Mesenchymal stem cell (in vitro differentiated cells and primary cell): ENCODE results near the gene FHL1.
"Not testable (repeated sequence)": the region's sequence is repeated elsewhere in the genome, so short reads cannot be mapped to it uniquely, and the experiment has no call there.

Experiments used
- DNase-seq: peaks from one replicate; pipeline ENCODE4 v3.0.0-alpha.2; 2013
- H2AFZ ChIP-seq: one replicate; pipeline ENCODE4 v1.6.1; 2013; ENCODE audit warnings: low read depth, mild to moderate bottlenecking, control low read depth, inconsistent platforms, low read length, moderate library complexity
- H2AK5ac ChIP-seq: 2 replicates; pipeline ENCODE4 v1.6.1; 2013; ENCODE audit warnings: low read length, moderate library complexity, mild to moderate bottlenecking, inconsistent platforms; ENCODE audit not compliant: severe bottlenecking
- H2BK120ac ChIP-seq: one replicate; pipeline ENCODE4 v1.6.1; 2013; ENCODE audit warnings: low read depth, mild to moderate bottlenecking, inconsistent platforms, low read length, moderate library complexity
- H2BK12ac ChIP-seq, 2 experiments: one replicate each; pipeline ENCODE4 v1.6.1; 2013; ENCODE audit warnings: inconsistent platforms in 2 of 2, low read length in 2 of 2, mild to moderate bottlenecking in 2 of 2, moderate library complexity in 2 of 2, control low read depth in 1 of 2
- H2BK15ac ChIP-seq: one replicate; pipeline ENCODE4 v1.6.1; 2013; ENCODE audit warnings: mild to moderate bottlenecking, low read depth, inconsistent platforms; ENCODE audit not compliant: poor library complexity, severe bottlenecking
- H2BK5ac ChIP-seq: 2 replicates; pipeline ENCODE4 v1.6.1; 2013; ENCODE audit warnings: low read depth, mild to moderate bottlenecking, low read length, control low read depth, inconsistent platforms; ENCODE audit not compliant: poor library complexity, severe bottlenecking
- H3K14ac ChIP-seq, 2 experiments: one replicate each; pipeline ENCODE4 v1.6.1; 2013; ENCODE audit warnings: inconsistent platforms in 2 of 2, low read length in 2 of 2, control low read depth in 1 of 2, mild to moderate bottlenecking in 1 of 2, moderate library complexity in 1 of 2
- H3K18ac ChIP-seq, 2 experiments: one replicate each; pipeline ENCODE4 v1.6.1; 2013; ENCODE audit warnings: inconsistent platforms in 2 of 2, low read length in 2 of 2, control low read depth in 1 of 2, low read depth in 1 of 2, mild to moderate bottlenecking in 1 of 2
- H3K23ac ChIP-seq, 2 experiments: one replicate each; pipeline ENCODE4 v1.6.1; 2013; ENCODE audit warnings: inconsistent platforms in 2 of 2, low read length in 2 of 2, mild to moderate bottlenecking in 2 of 2, moderate library complexity in 2 of 2, control low read depth in 1 of 2
- H3K27ac ChIP-seq: 2 replicates; pipeline ENCODE4 v1.5.1; 2013; ENCODE audit warnings: mild to moderate bottlenecking, moderate library complexity, low read length, control low read depth, inconsistent platforms; ENCODE audit not compliant: poor library complexity, severe bottlenecking
- H3K27me3 ChIP-seq, 2 experiments: 2 replicates each; pipeline versions ENCODE4 v1.6.1 to v1.7.0; 2013; ENCODE audit warnings: low read length in 2 of 2, mild to moderate bottlenecking in 2 of 2, moderate library complexity in 2 of 2, control low read depth in 1 of 2, inconsistent platforms in 1 of 2; ENCODE audit not compliant: control insufficient read depth in 1 of 2, insufficient read depth in 1 of 2
- H3K36me3 ChIP-seq, 2 experiments: 2 replicates each; pipeline versions ENCODE4 v1.6.1 to v1.7.0; 2013; ENCODE audit warnings: low read length in 2 of 2, control low read depth in 1 of 2, inconsistent platforms in 1 of 2, low read depth in 1 of 2, mild to moderate bottlenecking in 1 of 2; ENCODE audit not compliant: insufficient read depth in 2 of 2, control insufficient read depth in 1 of 2
- H3K4ac ChIP-seq, 2 experiments: one replicate each; pipeline ENCODE4 v1.6.1; 2013; ENCODE audit warnings: inconsistent platforms in 2 of 2, low read length in 2 of 2, mild to moderate bottlenecking in 2 of 2, moderate library complexity in 2 of 2, control low read depth in 1 of 2, low read depth in 1 of 2
- H3K4me1 ChIP-seq: 2 replicates; pipeline ENCODE4 v1.6.1; 2013; ENCODE audit warnings: low read depth, low read length, control low read depth; ENCODE audit not compliant: control insufficient read depth, insufficient read depth
- H3K4me2 ChIP-seq: 2 replicates; pipeline ENCODE4 v1.6.1; 2013; ENCODE audit warnings: low read length, mild to moderate bottlenecking, inconsistent platforms; ENCODE audit not compliant: poor library complexity, severe bottlenecking
- H3K4me3 ChIP-seq, 2 experiments: 2 replicates each; pipeline versions ENCODE4 v1.5.1 to v1.7.0; 2013; ENCODE audit warnings: low read length in 2 of 2, mild to moderate bottlenecking in 2 of 2, control low read depth in 1 of 2, low read depth in 1 of 2; ENCODE audit not compliant: insufficient read depth in 1 of 2
- H3K79me1 ChIP-seq: replicated peaks from 2 replicates; pipeline ENCODE4 v1.6.1; 2013; ENCODE audit warnings: mild to moderate bottlenecking, control low read depth, low read length, inconsistent platforms; ENCODE audit not compliant: poor library complexity, severe bottlenecking
- H3K9ac ChIP-seq: 2 replicates; pipeline ENCODE4 v1.7.0; 2013; ENCODE audit warnings: mild to moderate bottlenecking, low read length, moderate library complexity
- H3K9me3 ChIP-seq: 2 replicates; pipeline ENCODE4 v1.7.0; 2013; ENCODE audit warnings: mild to moderate bottlenecking, low read length; ENCODE audit not compliant: control insufficient read depth
- H4K8ac ChIP-seq: one replicate; pipeline ENCODE4 v1.6.1; 2013; ENCODE audit warnings: inconsistent platforms, mild to moderate bottlenecking, low read length, moderate library complexity
- H4K91ac ChIP-seq: one replicate; pipeline ENCODE4 v1.6.1; 2013; ENCODE audit warnings: mild to moderate bottlenecking, low read length, inconsistent platforms
- WGBS: methylation state at CpG from one replicate; pipeline ENCODE4 v1.1.7; 2013; ENCODE audit warnings: mixed read lengths; 5-methylcytosine and 5-hydroxymethylcytosine counted together

FHL1 gene

DNA sequence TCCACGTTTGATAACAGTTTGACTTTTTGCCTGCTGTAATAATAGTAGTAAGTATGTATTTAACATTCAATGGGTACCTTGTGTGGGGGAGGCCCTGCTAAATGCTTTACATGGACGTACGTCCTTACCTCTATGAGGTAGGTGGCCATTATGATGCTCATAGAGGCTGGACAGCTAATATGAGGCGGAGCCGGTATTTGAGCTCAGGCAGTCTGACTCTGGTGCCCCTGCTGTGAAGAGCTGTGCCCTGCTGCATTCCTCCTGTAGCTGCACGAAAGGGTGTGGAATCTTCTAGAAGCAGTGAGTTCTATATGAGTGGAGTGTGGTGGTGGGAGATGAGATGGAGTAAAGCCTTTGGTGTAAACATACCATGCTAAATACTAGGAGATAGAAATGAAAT is 20.7 kb downstream of the FHL1 start:
- H3K27ac ChIP-seq = peak overlapping the region; percentile 14
- H2BK15ac ChIP-seq, H3K79me1 ChIP-seq, H3K23ac ChIP-seq, H3K27me3 ChIP-seq, H3K4ac ChIP-seq, DNase-seq, H2AFZ ChIP-seq, H3K36me3 ChIP-seq, H3K9ac ChIP-seq, H4K8ac ChIP-seq, H2BK5ac ChIP-seq, H3K14ac ChIP-seq, H3K9me3 ChIP-seq, H2AK5ac ChIP-seq, H3K18ac ChIP-seq, H3K4me3 ChIP-seq, H4K91ac ChIP-seq, H2BK120ac ChIP-seq, H3K4me1 ChIP-seq, H3K4me2 ChIP-seq, H2BK12ac ChIP-seq: not testable (repeated sequence)
- WGBS = 97% methylated on average over 5 of the region's 6 CpGs

DNA sequence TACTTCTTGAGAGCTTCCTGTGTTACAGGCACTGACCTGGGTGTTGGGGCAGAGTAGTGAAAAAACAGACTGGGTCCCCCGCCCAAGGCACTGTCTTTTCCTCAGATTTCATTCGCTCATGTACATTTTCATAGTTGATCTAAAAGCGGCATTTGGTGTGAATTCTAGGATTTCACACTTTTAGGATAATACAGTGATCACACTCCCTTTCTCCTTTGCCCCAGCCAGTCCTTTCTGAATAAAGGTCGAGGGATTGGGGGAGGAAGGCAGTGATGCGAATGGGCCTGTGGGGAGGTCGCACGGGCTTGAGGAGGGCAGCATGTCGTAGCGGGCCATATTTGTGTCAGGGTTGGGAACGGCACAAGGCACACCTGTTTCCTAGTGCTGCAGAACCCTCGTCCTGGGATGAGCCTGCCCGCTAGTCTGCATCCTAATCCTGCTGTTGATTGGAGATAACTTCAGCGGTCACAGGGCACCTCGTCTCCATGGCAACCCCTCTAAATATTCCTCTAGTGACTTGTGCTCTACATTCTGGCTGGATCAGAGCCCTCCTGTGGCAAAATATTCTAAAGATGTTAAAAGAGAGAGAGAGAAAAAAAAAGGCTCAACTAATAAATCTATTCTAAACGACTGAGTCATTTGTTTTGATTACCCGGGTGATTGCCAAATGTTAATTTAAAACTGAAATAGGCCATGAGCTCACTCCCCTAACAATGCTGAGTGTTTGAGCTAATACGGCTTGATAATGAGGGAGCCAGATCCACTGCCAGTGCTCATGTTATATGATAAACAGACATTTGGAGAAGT is 21.8 kb downstream of the FHL1 start:
- Histone ChIP-seq H2BK120ac (no peak overlapping the region), H3K18ac (peak overlapping the region in 1 of 2 experiments; percentile 64), H3K27ac (peak overlapping the region; percentile 94), H3K27me3 (peaks cover 0 to 6% of the 10 kb centered on the region in 2 experiments), H3K4me1 (peaks cover 5% of the 10 kb centered on the region), H3K4me2 (peak overlapping the region; percentile 37), H3K79me1 (no peaks in the 10 kb centered on the region), H2AFZ (no peak overlapping the region), H3K9me3 (no peaks in the 10 kb centered on the region), H3K9ac (peak overlapping the region; percentile 86), H3K4me3 (peak overlapping the region in 1 of 2 experiments; percentile 20), H2BK5ac (no peak overlapping the region), H3K23ac (no peak overlapping the region), H4K91ac (no peak overlapping the region), H2BK12ac (no peak overlapping the region), H3K4ac (no peak overlapping the region), H2AK5ac (peak overlapping the region; percentile 15), H2BK15ac (no peak overlapping the region), H4K8ac (no peak overlapping the region), H3K14ac (no peak overlapping the region), H3K36me3 (no peaks in the 10 kb centered on the region)
- WGBS = 3% methylated on average over 8 of the region's 17 CpGs
- peak; percentile 97 for DNase-seq

DNA sequence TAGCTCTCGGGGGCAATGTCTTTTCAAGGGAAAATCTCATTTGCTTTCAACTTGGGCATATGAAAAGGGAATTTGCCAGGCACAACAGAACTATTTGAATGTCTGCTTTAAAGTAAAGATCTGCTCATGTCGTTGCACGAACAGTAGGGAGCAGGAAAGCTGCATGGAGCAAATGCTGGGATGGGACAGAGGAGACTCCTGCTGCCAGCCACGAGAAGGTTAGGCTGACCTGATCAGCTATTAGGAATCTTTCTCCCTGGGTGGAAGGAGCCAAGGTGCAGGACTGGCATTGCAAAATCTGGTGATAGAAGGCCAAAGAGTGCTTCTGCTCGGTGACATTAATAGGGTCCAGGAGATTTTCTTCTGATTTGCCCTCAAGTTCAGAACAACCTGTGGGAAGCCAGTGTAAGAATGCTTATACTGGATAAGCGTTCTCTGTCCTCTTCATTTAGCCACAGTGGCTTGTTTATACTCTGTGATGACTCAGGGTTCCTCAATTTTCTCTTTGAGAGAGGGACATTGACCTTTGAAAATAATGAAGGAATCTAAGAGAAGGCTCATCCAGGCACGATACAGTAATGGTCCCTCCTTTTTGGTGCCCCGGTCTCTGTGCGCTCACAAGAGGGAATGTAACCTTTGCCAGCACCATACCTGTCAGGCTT is 22.9 kb downstream of the FHL1 start:
- 35% methylated on average over 5 of the region's 9 CpGs for WGBS
- H3K18ac ChIP-seq = peak overlapping the region; percentile 89 to 95
- peaks cover 0 to 4% of the 10 kb centered on the region in 2 experiments for H3K27me3 ChIP-seq
- DNase-seq = peak; percentile 78
- peak overlapping the region; percentile 79 for H2BK5ac ChIP-seq
- H3K4me1 ChIP-seq = peaks cover 5% of the 10 kb centered on the region
- no peak overlapping the region for H2AFZ ChIP-seq
- H3K9me3 ChIP-seq = no peaks in the 10 kb centered on the region
- H4K91ac ChIP-seq = peak overlapping the region; percentile 89
- peak overlapping the region; percentile 49 for H4K8ac ChIP-seq
- H2BK15ac ChIP-seq = no peak overlapping the region
- peak overlapping the region; percentile 86 for H3K9ac ChIP-seq
- peak overlapping the region; percentile 39 for H3K4me2 ChIP-seq
- peak overlapping the region; percentile 78 for H2AK5ac ChIP-seq
- peak overlapping the region in 1 of 2 experiments; percentile 20 for H3K4me3 ChIP-seq
- no peaks in the 10 kb centered on the region for H3K79me1 ChIP-seq
- H2BK120ac ChIP-seq = peak overlapping the region; percentile 85
- peak overlapping the region; percentile 37 to 64 for H3K4ac ChIP-seq
- H3K36me3 ChIP-seq = no peaks in the 10 kb centered on the region
- H3K27ac ChIP-seq = peak overlapping the region; percentile 94
- peak overlapping the region; percentile 66 to 86 for H2BK12ac ChIP-seq
- no peak overlapping the region for H3K23ac ChIP-seq
- H3K14ac ChIP-seq = peak overlapping the region in 1 of 2 experiments; percentile 8

DNA sequence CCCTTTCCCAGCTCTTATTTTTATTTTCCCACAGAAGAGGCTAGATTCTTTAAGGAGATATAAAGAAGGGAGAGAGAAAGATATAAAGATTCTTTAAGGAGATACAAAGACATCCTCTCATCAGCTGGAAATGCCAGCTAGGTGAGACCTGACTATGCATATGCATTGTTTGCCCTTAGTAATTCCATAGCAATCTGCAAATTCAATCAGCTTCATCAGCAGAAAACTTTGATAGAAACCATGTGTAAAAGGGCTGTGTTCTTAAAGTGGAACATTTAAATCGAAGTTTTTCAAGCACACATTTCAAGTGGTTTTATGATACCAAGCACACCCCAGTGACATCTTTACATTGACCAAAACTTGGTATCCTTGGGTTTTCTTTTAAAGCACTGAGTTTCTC is 24.1 kb downstream of the FHL1 start:
- Histone ChIP-seq H3K14ac (no peak overlapping the region), H2AFZ (no peak overlapping the region), H2BK120ac (no peak overlapping the region)

More for the DNA sequence above, 24.1 kb downstream of the FHL1 start:
- Histone ChIP-seq H2AK5ac (no peak overlapping the region), H3K18ac (no peak overlapping the region), H3K27ac (peak overlapping the region; percentile 56), H3K23ac (no peak overlapping the region), H3K9ac (peak overlapping the region; percentile 86), H3K4me3 (no peak overlapping the region), H2BK12ac (no peak overlapping the region), H3K9me3 (no peaks in the 10 kb centered on the region), H2BK5ac (no peak overlapping the region), H3K4me1 (peaks cover 5% of the 10 kb centered on the region), H3K4ac (no peak overlapping the region), H3K79me1 (no peaks in the 10 kb centered on the region), H3K27me3 (no peaks in the 10 kb centered on the region), H2BK15ac (no peak overlapping the region), H3K36me3 (no peaks in the 10 kb centered on the region), H4K91ac (no peak overlapping the region), H3K4me2 (no peak overlapping the region), H4K8ac (no peak overlapping the region)
- WGBS = no CpG with 5 or more reads among the region's 1 CpG
- no peak for DNase-seq
